K562 treated with DMSO at 1 percent for 4 hours (cell line): ENCODE measurements around the gene SLC52A3. TPM values are rescaled to one million over a fixed set of nuclear protein-coding genes. Genes with fewer than 3 reads are reported as not detected.

Experiments
- total RNA-seq: library from RNA; unstranded; fragments of 300-600 nt; gene quantifications from 2 replicates; pipeline ENCODE4 v1.2.3, GENCODE V29; 2022; ENCODE audit not compliant: insufficient read depth

The SLC52A3 gene
- total RNA-seq, result 0.18 TPM in 1 of 2 replicates, not detected in the other

DNA sequence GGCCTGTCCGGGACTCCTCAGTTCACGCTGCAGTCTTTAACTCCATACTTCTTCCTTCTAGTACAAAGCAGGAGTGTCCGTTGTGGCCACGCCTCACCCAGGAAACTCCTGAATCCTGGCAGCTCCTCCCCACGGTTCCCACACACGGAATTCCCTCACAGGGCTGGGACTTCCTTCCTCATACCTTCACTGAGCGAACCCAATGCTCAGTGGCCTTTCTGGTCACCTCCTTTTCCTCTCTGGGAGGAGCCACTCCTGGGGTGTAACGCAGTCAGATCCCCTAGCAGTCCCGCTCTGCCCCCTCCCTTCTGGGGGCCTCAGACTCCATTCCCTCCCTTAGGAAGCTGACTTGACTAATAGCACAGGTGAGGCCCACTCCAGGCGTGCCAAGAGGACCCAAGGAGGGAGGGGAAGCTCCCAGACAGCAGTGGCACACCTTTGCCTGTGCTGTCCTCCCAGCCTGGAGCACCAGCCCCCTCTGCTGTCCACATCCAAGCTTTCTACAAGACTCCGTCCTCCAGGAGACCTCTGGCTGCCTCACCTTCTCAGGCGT is at the start of gene SLC52A3:
TSS of gene SLC52A3 (minus strand) at position 75 of the 553 bp plus-strand sequence. CDS start 2,726 bp downstream, outside the sequence.

Other genes with a start within 250 kb of the SLC52A3 start
- 35.8 and 41.9 TPM in 2 replicates for gene CSNK2A1, start 224.7 kb downstream of the SLC52A3 start, total RNA-seq
- gene TCF15, start 158.2 kb downstream of the SLC52A3 start, total RNA-seq, result 4.8 and 5.8 TPM in 2 replicates
- 7.3 and 11.5 TPM in 2 replicates for gene SRXN1, start 115.3 kb downstream of the SLC52A3 start, total RNA-seq
- gene SCRT2, start 92.7 kb downstream of the SLC52A3 start, total RNA-seq, result not detected in 2 replicates
- gene FAM110A, start 65.2 kb upstream of the SLC52A3 start, total RNA-seq, result 10.2 and 18.7 TPM in 2 replicates
- gene ANGPT4, start 147.8 kb upstream of the SLC52A3 start, total RNA-seq, result not detected in 2 replicates
- gene RSPO4, start 233.8 kb upstream of the SLC52A3 start, total RNA-seq, result not detected in 2 replicates